HepG2 (cell line): ENCODE results near the gene GNMT. TPM values are rescaled to one million over a fixed set of nuclear protein-coding genes. Genes with fewer than 3 reads are reported as not detected.

Experiments
- KLF15 ChIP-seq: sonication (generic); formaldehyde crosslinking; IDR thresholded peaks from 2 replicates; pipeline ENCODE4 v1.8.1; 2023; ENCODE audit warnings: borderline replicate concordance, mild to moderate bottlenecking, inconsistent platforms, missing genetic modification reagents, mixed read lengths
- MED1 ChIP-seq: sonication (generic); formaldehyde crosslinking; IDR thresholded peaks from 2 replicates; pipeline ENCODE4 v1.4.0; 2020; ENCODE audit warnings: missing genetic modification reagents
- NKX3-1 ChIP-seq: sonication (generic); formaldehyde crosslinking; IDR thresholded peaks from 2 replicates; pipeline ENCODE4 v1.5.0; 2020; ENCODE audit warnings: missing genetic modification reagents
- POGK ChIP-seq: sonication (generic); formaldehyde crosslinking; conservative IDR thresholded peaks from 2 replicates; pipeline ENCODE4 v1.8.0; 2022; ENCODE audit warnings: mild to moderate bottlenecking, moderate library complexity, missing genetic modification reagents
- POLR2A ChIP-seq, 2 experiments: IDR thresholded peaks; 2 replicates each; pipeline ENCODE4 v1.6.1; 2011; ENCODE audit warnings: low read depth in 2 of 2, low read length in 2 of 2, mild to moderate bottlenecking in 1 of 2, moderate library complexity in 1 of 2; ENCODE audit not compliant: insufficient read depth in 1 of 2
- SALL1 ChIP-seq: sonication (generic); formaldehyde crosslinking; IDR thresholded peaks from 2 replicates; pipeline ENCODE4 v1.8.0; 2022; ENCODE audit warnings: mild to moderate bottlenecking, missing genetic modification reagents
- SRSF1 ChIP-seq: fragments of 200-400 bp; formaldehyde crosslinking; optimal IDR thresholded peaks from 2 replicates; pipeline ENCODE3; 2017; ENCODE audit warnings: mild to moderate bottlenecking, low read depth, low read length, moderate library complexity
- STAG1 ChIP-seq: sonication (generic); formaldehyde crosslinking; IDR thresholded peaks from 2 replicates; pipeline ENCODE4 v1.4.0; 2020; ENCODE audit warnings: missing genetic modification reagents
- ZBTB33 ChIP-seq: sonication (generic); formaldehyde crosslinking; IDR thresholded peaks from 2 replicates; pipeline ENCODE4 v1.4.0; 2020; ENCODE audit warnings: missing genetic modification reagents
- ZFX ChIP-seq: sonication (generic); formaldehyde crosslinking; IDR thresholded peaks from 2 replicates; pipeline ENCODE4 v1.4.0; 2020; ENCODE audit warnings: mild to moderate bottlenecking, low read depth, missing genetic modification reagents, moderate library complexity
- ZFY ChIP-seq: sonication (generic); formaldehyde crosslinking; IDR thresholded peaks from 2 replicates; pipeline ENCODE4 v1.4.0; 2020; ENCODE audit warnings: missing genetic modification reagents
- ZNF263 ChIP-seq: sonication (generic); formaldehyde crosslinking; IDR thresholded peaks from 2 replicates; pipeline ENCODE4 v1.4.0; 2020; ENCODE audit warnings: missing genetic modification reagents
- polyA plus RNA-seq, 8 experiments: library from polyadenylated mRNA; depleted of rRNA in 3 of 8; stranded (reverse) in 7 of 8; unstranded in 1 of 8; fragments of >200 nt; fragmentation: Illumina TruSeq in 4 of 8; extraction: Trizol in 4 of 8; gene quantifications; 2 replicates each; pipeline versions ENCODE4 v1.2.1 to v1.2.3, GENCODE V29; 2011 to 2016; ENCODE audit warnings: low read depth in 4 of 8, missing spikeins in 1 of 8, mixed read lengths in 1 of 8; ENCODE audit not compliant: insufficient read depth in 1 of 8
- total RNA-seq, 5 experiments: library from RNA; depleted of rRNA; stranded (reverse); fragments of >200 nt; fragmentation: Illumina TruSeq; extraction: Trizol; gene quantifications; 2 replicates each; pipeline ENCODE4 v1.2.3, GENCODE V29; 2016; ENCODE audit warnings: low read depth in 1 of 5
- TF ChIP-seq, protein P1 (sequence below): sonication (generic); IDR thresholded peaks from 2 replicates; pipeline ENCODE4 v1.6.1; 2016; ENCODE audit warnings: low read depth, borderline replicate concordance
- TF ChIP-seq, protein P2 (sequence below): sonication (generic); formaldehyde crosslinking; IDR thresholded peaks from 2 replicates; pipeline ENCODE4 v1.5.0; 2020; ENCODE audit warnings: mild to moderate bottlenecking, missing genetic modification reagents, borderline replicate concordance
- TF ChIP-seq, protein P3 (sequence below): sonication (generic); formaldehyde crosslinking; IDR thresholded peaks from 2 replicates; pipeline ENCODE4 v1.5.0; 2020; ENCODE audit warnings: mild to moderate bottlenecking, missing genetic modification reagents, borderline replicate concordance

The GNMT gene
- total and polyA plus RNA-seq, 2 of the 13 experiments (the other 11 are each of a cell fraction or from before 2014, with no cell fraction given): 2.8 to 7.0 TPM

DNA sequence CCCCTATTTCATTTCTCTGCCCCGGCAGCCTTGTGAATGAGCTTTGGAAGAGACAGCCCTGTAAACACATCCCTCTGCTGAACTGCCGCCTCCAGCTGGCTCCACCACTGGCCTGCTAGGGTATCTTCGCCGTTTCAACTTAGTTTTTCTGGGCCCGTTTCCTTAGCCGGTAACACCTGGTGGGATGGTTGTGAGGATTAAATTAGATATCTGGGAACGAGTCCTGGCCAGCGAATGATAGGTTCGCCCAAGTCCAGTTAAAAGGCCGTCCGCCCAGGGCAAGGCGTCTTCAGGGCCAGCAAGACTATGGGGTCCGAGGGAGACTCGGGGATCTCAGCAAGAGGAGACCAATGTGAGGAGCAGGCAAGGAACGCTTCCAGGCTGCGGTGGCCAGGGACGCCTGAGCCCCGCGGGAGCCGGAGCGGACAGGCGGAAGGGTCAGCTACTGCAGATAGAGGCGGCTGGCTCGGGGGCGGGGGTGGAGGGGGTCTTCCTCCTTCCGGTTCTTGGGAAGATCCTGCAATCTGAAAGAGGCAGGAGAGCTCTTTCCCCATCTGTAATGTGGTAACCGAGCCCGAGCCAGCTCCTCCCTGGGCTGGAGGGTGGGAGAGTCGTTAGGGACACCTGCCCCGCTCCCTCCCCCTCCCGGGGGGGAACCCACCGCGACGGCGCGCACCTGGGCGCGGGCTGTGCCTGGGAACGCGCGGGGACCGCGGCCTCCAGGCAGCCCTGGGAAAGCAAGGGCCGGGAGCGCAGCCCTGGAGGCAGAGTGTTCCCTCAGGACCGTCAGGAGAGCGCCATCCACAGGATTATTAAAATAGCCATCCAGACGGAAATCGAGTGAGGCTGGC, 49.2 kb upstream of the GNMT start (continued):
- TF ChIP-seq ZFX (CRISPR knock-in tag) (peak; percentile 21), POGK (CRISPR knock-in tag) (0 out of 2 replicates have a peak, but pooled peaks have one; percentile 16), NKX3-1 (CRISPR knock-in tag) (no peak), ZFY (CRISPR knock-in tag) (peak; percentile 21; the same call in 1 of the 2 replicates), POLR2A (IDR thresholded peaks at IDR 0.05; ENCODE audit: insufficient read depth in 1 of 2, low read depth in 2 of 2, low read length in 2 of 2) (0 out of 4 replicates have a peak, but pooled peaks of 1 of the 2 experiments have one; percentile 37), ZBTB33 (CRISPR knock-in tag) (peak; percentile 90), SALL1 (CRISPR knock-in tag) (0 out of 2 replicates have a peak, but pooled peaks have one; percentile 35), SRSF1 (peak; percentile 20), KLF15 (CRISPR knock-in tag) (0 out of 2 replicates have a peak, but pooled peaks have one; percentile 19), MED1 (peak; percentile 44; the same call in 1 of the 2 replicates), ZNF263 (0 out of 2 replicates have a peak, but pooled peaks have one; percentile 12), STAG1 (0 out of 2 replicates have a peak, but pooled peaks have one; percentile 9)
- TF ChIP-seq, protein P1, sequence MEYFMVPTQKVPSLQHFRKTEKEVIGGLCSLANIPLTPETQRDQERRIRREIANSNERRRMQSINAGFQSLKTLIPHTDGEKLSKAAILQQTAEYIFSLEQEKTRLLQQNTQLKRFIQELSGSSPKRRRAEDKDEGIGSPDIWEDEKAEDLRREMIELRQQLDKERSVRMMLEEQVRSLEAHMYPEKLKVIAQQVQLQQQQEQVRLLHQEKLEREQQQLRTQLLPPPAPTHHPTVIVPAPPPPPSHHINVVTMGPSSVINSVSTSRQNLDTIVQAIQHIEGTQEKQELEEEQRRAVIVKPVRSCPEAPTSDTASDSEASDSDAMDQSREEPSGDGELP: peak; percentile 70; the same call in 1 of the 2 replicates
- TF ChIP-seq, protein P2, sequence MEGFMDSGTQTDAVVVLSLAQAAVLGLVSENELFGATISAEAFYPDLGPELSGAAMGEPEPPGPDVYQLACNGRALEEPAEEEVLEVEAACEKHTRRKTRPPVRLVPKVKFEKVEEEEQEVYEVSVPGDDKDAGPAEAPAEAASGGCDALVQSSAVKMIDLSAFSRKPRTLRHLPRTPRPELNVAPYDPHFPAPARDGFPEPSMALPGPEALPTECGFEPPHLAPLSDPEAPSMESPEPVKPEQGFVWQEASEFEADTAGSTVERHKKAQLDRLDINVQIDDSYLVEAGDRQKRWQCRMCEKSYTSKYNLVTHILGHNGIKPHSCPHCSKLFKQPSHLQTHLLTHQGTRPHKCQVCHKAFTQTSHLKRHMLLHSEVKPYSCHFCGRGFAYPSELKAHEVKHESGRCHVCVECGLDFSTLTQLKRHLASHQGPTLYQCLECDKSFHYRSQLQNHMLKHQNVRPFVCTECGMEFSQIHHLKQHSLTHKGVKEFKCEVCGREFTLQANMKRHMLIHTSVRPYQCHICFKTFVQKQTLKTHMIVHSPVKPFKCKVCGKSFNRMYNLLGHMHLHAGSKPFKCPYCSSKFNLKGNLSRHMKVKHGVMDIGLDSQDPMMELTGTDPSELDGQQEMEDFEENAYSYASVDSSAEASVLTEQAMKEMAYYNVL: 0 out of 2 replicates have a peak, but pooled peaks have one; percentile 17
- TF ChIP-seq, protein P3, sequence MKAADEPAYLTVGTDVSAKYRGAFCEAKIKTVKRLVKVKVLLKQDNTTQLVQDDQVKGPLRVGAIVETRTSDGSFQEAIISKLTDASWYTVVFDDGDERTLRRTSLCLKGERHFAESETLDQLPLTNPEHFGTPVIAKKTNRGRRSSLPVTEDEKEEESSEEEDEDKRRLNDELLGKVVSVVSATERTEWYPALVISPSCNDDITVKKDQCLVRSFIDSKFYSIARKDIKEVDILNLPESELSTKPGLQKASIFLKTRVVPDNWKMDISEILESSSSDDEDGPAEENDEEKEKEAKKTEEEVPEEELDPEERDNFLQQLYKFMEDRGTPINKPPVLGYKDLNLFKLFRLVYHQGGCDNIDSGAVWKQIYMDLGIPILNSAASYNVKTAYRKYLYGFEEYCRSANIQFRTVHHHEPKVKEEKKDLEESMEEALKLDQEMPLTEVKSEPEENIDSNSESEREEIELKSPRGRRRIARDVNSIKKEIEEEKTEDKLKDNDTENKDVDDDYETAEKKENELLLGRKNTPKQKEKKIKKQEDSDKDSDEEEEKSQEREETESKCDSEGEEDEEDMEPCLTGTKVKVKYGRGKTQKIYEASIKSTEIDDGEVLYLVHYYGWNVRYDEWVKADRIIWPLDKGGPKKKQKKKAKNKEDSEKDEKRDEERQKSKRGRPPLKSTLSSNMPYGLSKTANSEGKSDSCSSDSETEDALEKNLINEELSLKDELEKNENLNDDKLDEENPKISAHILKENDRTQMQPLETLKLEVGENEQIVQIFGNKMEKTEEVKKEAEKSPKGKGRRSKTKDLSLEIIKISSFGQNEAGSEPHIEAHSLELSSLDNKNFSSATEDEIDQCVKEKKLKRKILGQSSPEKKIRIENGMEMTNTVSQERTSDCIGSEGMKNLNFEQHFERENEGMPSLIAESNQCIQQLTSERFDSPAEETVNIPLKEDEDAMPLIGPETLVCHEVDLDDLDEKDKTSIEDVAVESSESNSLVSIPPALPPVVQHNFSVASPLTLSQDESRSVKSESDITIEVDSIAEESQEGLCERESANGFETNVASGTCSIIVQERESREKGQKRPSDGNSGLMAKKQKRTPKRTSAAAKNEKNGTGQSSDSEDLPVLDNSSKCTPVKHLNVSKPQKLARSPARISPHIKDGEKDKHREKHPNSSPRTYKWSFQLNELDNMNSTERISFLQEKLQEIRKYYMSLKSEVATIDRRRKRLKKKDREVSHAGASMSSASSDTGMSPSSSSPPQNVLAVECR (CRISPR knock-in tag): peak; percentile 52; the same call in 1 of the 2 replicates
